Progenitor cell of endocrine pancreas (in vitro differentiated cells): Measurements from ENCODE around the gene COPB2. TPM values are rescaled to one million over a fixed set of nuclear protein-coding genes. Genes with fewer than 3 reads are reported as not detected.

Source experiments
- DNase-seq: peaks from one replicate; pipeline ENCODE4 v3.0.0; 2021; ENCODE audit warnings: low spot score; ENCODE audit not compliant: unreplicated experiment
- H3K27ac Mint-ChIP-seq: 2 replicates; pipeline ENCODE4 v1.8.0; 2021; ENCODE audit warnings: mild to moderate bottlenecking, moderate library complexity, mixed read lengths
- H3K27me3 Mint-ChIP-seq: 2 replicates; pipeline ENCODE4 v1.8.0; 2021; ENCODE audit warnings: mixed read lengths
- H3K36me3 Mint-ChIP-seq: 2 replicates; pipeline ENCODE4 v1.8.0; 2022; ENCODE audit warnings: mixed read lengths; ENCODE audit not compliant: insufficient read depth
- H3K4me1 Mint-ChIP-seq: 2 replicates; pipeline ENCODE4 v1.8.0; 2021; ENCODE audit warnings: low read depth, mixed read lengths
- H3K4me3 Mint-ChIP-seq: 2 replicates; pipeline ENCODE4 v1.8.0; 2021; ENCODE audit warnings: low read depth, mild to moderate bottlenecking, moderate library complexity, mixed read lengths
- H3K9me3 Mint-ChIP-seq: 2 replicates; pipeline ENCODE4 v1.8.0; 2021; ENCODE audit warnings: low read depth, mixed read lengths
- total RNA-seq: library from RNA; stranded (reverse); gene quantifications from 2 replicates; pipeline ENCODE4 v1.2.1, GENCODE V29; 2021
- TF ChIP-seq, protein P1 (sequence below): fragments of 200-600 bp; sonication (generic); IDR thresholded peaks from one replicate; pipeline ENCODE4 v1.5.0; 2021; ENCODE audit warnings: antibody characterized with exemption, mild to moderate bottlenecking; ENCODE audit not compliant: unreplicated experiment

The COPB2 gene
- total RNA-seq, 1 donor from 2014 or later = 113 TPM

DNA sequence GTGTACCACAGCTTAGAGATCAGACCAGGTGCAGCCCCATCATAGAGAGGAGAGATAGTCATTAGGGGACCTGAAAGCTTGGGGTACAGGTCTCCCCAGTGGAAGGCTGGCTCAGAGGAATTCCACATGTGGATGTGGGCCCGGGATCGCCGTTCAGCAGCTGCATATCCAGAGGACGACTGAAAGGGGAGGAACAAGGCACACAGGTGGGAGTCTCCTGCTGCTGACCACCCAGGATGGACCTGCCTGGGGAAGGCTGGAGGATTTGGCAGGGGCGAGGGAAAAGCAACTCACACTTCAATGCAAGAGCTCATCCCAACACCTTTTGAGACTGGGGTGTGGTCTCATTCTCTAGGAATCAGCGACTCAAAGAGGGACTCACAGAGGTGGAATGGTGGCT, 70.6 kb downstream of the COPB2 start:
- no peak for DNase-seq
- H3K4me1 Mint-ChIP-seq = peaks cover 9% of the 10 kb centered on the region
- H3K27me3 Mint-ChIP-seq = peaks cover 83% of the 10 kb centered on the region
- no peaks in the 10 kb centered on the region for H3K36me3 Mint-ChIP-seq
- H3K27ac Mint-ChIP-seq = no peak overlapping the region
- H3K4me3 Mint-ChIP-seq = no peak overlapping the region
- TF ChIP-seq, protein P1, sequence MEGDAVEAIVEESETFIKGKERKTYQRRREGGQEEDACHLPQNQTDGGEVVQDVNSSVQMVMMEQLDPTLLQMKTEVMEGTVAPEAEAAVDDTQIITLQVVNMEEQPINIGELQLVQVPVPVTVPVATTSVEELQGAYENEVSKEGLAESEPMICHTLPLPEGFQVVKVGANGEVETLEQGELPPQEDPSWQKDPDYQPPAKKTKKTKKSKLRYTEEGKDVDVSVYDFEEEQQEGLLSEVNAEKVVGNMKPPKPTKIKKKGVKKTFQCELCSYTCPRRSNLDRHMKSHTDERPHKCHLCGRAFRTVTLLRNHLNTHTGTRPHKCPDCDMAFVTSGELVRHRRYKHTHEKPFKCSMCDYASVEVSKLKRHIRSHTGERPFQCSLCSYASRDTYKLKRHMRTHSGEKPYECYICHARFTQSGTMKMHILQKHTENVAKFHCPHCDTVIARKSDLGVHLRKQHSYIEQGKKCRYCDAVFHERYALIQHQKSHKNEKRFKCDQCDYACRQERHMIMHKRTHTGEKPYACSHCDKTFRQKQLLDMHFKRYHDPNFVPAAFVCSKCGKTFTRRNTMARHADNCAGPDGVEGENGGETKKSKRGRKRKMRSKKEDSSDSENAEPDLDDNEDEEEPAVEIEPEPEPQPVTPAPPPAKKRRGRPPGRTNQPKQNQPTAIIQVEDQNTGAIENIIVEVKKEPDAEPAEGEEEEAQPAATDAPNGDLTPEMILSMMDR = no peak
- no peaks in the 10 kb centered on the region for H3K9me3 Mint-ChIP-seq

DNA sequence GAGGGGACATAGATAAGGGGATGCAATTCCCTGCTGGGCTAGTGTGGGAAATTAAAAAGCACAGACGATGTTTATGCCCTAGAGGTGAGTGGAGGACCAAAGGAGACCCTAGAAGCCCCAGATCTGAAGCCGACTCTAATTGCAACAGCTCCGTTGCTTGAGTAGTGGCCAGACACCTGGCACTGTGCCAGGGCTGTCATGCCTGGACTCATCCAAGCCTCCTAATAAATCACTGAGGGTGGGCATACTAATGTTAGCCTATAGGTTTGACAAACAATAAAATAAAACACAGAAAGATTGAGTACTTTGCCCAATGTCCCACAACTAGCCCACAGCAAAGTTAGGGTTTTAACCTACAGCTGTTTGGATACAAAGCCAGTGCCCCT, 71.0 kb downstream of the COPB2 start:
- TF ChIP-seq, protein P1 = no peak
- H3K27me3 Mint-ChIP-seq = peaks cover 83% of the 10 kb centered on the region
- no peak for DNase-seq
- H3K36me3 Mint-ChIP-seq = no peaks in the 10 kb centered on the region
- no peak overlapping the region for H3K4me3 Mint-ChIP-seq
- no peak overlapping the region for H3K27ac Mint-ChIP-seq
- H3K4me1 Mint-ChIP-seq = peaks cover 9% of the 10 kb centered on the region
- H3K9me3 Mint-ChIP-seq = no peaks in the 10 kb centered on the region

DNA sequence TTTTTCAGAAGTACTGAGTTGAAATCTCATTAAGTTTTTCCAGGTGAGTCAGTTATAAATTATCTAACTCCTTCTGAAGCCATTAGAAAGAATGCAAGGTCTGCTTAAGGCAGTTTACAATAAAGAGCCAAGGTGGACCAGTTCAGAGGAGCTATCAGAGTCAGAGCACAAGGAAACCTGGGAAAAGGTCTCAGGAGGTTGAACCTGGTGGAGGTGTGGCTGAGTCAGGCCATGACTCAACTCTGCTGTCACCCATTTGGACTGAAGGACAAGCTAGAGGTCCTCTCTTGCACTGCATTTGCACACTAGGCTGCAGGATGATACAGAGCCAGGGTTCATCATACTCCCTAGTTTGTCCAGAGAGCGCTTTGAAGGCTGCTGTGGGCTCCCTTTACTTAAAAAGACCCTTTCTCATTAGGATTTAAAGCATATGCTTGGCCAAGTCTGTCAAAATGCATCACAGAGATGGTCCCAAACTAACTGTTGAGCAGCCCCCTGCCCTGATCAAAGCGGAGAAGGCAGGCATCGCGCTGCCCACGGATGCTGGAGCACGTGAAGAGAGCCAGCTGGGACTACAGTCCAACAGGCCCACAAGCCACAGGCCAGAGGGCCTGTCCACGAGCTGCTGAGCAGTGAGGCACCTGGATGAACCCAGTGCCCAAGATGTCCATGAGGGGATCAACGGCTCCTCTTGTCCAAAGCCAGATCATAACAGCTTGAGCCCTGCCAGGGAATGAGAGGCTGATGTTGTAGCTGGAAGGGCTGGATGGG, 71.6 kb downstream of the COPB2 start:
- no peaks in the 10 kb centered on the region for H3K9me3 Mint-ChIP-seq
- TF ChIP-seq, protein P1 = no peak
- no peak overlapping the region for H3K27ac Mint-ChIP-seq
- peaks cover 9% of the 10 kb centered on the region for H3K4me1 Mint-ChIP-seq
- no peak for DNase-seq
- H3K36me3 Mint-ChIP-seq = no peaks in the 10 kb centered on the region
- H3K4me3 Mint-ChIP-seq = no peak overlapping the region
- H3K27me3 Mint-ChIP-seq = peaks cover 84% of the 10 kb centered on the region

DNA sequence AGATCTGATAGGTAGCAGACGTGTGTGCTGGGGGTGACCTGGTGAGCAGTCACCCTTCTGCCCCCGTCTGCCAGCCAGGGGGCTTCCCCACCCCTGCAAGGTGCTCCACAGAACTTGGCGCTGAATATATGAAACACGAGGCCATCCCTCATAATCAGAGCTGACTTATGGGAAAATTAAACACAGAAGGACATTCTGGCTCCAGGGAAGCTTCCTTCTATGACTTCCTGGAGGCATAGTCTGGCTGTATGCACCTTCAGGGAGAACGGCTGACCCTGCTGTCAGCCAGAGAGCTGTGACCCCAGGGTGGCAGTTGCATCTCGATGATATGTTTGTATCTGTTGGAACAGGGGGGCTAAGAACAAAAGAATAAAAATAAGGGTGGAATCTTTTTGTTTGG, 72.2 kb downstream of the COPB2 start:
- H3K36me3 Mint-ChIP-seq = no peaks in the 10 kb centered on the region
- H3K4me1 Mint-ChIP-seq = peaks cover 9% of the 10 kb centered on the region
- H3K27me3 Mint-ChIP-seq = peaks cover 77% of the 10 kb centered on the region
- no peaks in the 10 kb centered on the region for H3K9me3 Mint-ChIP-seq
- TF ChIP-seq, protein P1 = no peak
- H3K4me3 Mint-ChIP-seq = no peak overlapping the region
- no peak overlapping the region for H3K27ac Mint-ChIP-seq
- DNase-seq = no peak

DNA sequence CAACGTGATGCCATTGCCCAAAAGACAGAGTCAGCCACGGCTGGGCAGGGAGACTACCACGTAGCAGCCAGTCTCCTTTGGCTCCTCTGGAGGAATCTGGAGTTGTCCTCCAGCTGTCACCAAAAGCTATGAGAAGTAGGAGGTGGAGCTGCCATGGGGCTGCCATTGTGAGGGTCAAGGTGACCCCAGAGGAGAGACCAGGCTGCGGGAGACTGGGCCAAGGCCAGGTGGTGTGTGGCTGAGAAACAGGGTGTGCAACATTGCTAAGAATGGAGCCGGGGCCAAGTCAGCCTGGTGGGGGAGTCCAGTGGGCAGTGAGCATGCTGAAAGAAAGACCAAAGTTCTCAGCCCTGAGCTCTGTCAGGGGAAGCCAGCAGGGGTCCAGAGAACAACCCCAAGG, 75.5 kb downstream of the COPB2 start:
- Mint-ChIP-seq H3K27ac (no peak overlapping the region), H3K4me1 (no peaks in the 10 kb centered on the region), H3K36me3 (no peaks in the 10 kb centered on the region), H3K9me3 (no peaks in the 10 kb centered on the region), H3K27me3 (peaks cover 60% of the 10 kb centered on the region), H3K4me3 (no peak overlapping the region)
- DNase-seq = no peak
- TF ChIP-seq, protein P1 = no peak
